NCI-H2029 treated with DMSO at 0.1 percent for 48 hours (cell line): ENCODE results near the gene C6orf47.

Experiments
- DNase-seq: peaks from one replicate; lab custom pipeline; 2025; lab: John Stamatoyannopoulos, UW

C6orf47 gene

DNA sequence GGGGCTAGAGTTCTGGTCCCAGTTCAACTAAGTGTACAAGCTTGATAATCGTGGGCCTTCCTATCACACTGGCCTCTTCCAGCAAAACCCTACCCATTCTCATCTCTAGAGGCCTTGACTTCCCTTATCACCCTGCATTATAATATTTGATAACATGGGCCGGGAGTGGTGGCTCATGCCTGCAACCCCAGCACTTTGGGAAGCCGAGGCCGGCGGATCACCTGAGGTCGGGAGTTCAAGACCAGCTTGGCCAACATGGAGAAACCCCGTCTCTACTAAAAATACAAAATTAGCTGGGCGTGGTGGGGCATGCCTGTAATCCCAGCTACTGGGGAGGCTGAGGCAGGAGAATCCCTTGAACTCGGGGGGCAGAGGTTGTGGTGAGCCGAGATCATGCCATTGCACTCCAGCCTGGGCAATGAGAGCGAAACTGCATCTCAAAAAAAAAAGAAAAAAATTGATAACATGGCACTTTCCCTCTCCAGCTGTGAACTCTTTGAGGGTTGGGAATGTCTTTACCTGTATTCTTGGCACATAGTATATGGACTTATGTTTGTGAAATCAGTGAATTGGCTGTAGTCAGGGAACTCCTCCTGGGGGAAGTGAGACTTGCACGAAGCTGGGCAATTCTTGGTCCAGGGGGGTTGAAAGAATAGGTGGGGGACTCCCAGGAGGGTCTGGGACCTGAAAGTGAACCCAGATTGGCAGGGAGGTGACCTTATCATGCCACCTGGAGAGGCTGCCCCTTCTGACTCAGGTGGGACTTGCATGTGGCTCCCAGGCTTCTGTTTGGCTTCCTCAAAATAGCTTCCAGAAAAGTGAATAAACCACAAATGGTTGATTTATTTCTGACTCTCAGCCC, 915 bp upstream of the C6orf47 start:
- DNase-seq, result no peak

DNA sequence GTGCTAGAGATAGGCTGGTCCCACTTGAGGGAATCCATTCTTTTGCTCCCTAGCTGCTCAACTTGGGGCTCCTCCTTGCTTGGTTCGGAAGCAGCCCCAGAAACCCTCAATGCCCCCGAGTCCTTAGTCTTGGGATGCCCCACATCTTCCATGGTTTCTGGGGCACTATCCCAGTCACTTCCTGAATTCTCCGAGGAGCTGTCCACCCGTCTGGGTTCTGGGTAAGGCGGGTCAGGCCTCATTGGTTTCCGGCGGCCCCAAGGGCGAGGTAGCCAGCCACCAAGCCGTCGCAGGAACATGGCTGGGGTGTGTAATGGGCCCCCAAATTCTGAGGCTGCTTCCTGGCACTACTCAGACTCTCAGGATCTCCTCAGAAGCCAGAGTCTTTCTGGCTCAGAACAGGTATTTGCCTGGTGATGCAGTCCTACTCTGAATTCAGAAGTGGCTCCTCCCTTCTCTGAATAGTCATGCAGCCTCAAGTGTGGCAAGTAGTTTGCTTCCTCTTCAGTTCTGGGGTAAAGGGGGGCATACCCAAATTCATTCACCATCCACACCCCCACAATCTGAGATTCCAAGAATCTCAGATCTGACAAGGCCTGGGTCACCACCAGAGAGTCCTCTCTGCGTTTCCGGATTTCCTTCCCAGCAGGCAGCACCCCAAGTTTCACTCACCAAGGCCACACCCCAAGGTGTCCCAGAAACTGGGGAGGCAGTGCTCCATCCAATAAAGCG, 763 bp downstream of the C6orf47 start:
- no peak for DNase-seq

DNA sequence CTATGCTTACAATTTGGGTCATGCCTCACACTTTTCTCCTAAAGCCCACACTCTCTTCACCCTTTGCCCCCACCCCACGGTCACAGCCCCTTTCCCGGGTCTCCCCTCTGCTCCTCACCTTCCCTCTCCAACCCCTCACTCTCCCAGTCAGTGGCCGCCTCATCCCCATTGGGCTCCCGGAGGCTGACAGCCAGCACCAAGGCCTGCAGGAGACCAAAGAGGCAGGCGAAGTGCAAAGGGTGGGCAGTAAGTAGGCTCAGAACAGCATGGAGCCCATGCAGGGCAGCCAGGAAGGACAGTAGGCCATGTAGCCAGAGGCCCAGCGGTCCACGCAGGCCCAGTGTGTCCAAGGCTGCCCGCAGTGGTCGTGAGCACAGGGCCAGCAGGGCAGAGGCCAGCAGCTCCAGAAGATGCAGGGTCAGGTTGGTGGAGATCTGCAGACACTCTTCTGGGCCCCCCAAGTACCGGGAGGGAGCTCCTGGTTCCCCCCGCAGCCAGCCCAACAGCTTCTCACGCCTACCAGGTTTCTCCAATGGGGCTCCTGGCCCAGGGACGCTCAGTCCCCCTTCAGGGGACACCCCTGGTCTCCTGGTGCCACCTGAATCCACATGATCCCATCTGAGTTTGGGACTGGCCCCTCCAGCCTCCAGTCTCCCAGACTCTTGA, 1.5 kb downstream of the C6orf47 start:
- no peak for DNase-seq

DNA sequence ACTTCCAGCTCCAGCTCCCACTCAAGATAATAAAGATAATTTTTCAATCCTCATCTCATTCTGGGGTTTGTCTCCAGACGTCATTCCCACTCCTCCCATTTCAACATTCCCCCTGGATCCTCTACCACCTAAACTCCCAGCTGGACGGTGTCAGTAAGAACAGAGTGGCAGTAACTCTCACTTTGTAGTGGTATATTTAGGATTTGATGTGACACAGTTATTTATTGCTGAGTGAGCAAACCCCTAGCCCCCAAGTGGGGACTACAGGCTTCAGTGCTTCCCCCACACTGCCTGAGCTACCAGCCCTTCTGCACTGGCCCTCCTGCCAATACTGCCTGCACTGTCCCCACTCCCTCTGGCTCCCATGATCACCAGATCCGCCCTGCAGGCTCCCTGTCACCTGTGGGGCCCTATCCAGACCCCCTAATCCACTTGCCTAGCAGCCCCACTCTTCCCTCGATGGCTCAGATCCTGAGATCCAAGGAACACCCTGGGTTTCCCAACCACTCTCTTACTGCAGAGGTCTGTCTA, 2.4 kb downstream of the C6orf47 start:
- no peak for DNase-seq

DNA sequence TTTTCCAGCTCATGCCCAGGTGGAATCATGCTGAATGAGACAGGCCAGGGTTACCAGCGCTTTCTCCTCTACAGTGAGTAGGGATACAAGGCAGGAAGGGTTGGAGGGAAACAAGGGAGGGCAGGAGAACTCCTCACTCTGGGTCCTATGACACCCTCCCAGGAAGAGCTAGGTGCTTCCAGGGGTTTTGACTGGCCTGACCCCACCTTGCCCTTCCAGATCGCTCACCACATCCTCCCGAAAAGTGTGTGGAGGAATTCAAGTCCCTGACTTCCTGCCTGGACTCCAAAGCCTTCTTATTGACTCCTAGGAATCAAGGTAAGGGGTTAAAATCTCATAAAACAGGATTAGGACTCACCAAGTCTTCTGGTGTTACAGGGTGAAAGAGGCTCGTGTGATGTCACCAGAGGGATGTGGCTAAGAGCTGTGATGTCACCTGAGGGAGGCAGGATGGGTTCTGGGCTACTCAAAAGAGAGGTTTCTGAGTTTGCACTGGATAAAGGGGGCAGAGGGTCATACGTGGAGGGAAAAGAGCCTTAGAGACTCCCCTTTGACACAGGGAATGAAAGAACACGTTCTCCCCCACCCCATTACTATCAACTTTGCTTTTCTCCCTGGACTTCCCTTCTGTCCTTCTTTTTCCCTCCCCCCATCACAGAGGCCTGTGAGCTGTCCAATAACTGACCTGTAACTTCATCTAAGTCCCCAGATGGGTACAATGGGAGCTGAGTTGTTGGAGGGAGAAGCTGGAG, 3.0 kb downstream of the C6orf47 start:
- no peak for DNase-seq

DNA sequence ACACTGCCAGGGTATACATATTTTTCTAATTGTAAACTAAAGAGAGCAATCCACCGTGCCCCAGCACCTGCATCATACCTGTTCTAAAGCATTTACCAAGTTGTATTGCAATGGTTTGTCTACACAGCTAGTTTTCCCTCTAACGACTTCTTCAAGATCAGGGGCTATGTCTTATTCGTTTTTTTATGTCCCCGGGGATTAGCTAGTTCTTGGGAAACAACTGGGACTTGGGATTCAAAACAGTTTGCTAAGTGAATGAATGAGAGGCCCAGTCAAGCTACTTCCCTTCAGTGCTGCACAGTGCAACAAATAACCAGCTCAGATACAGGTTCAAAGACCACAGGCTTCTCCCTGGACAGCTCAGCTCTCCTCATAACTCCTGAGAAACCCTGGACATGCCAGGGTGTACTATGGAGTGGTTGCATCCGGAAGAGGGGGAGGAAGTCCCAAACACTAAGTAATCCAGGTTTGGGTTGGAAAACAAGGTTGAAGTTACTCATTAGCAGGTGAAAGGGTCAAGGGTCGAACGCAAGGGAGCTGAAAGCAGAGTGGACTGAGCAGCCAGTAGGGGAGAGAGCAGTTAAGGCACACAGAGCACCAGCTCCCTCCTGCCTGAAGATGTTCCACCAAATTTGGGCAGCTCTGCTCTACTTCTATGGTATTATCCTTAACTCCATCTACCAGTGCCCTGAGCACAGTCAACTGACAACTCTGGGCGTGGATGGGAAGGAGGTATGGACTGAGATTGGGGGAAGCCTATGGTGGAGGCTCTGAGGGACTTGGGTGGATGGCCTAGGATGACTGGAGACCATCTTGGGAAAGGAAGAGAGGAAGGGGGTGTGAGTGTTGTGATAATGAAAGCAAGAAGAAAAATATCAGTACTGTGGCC, 5.0 kb downstream of the C6orf47 start, which contains the start of gene APOM:
Gene APOM, plus strand, starts transcription at position 546 of the 889 bp plus-strand sequence. Its CDS starts 73 bp downstream, at position 619.
- no peak for DNase-seq

DNA sequence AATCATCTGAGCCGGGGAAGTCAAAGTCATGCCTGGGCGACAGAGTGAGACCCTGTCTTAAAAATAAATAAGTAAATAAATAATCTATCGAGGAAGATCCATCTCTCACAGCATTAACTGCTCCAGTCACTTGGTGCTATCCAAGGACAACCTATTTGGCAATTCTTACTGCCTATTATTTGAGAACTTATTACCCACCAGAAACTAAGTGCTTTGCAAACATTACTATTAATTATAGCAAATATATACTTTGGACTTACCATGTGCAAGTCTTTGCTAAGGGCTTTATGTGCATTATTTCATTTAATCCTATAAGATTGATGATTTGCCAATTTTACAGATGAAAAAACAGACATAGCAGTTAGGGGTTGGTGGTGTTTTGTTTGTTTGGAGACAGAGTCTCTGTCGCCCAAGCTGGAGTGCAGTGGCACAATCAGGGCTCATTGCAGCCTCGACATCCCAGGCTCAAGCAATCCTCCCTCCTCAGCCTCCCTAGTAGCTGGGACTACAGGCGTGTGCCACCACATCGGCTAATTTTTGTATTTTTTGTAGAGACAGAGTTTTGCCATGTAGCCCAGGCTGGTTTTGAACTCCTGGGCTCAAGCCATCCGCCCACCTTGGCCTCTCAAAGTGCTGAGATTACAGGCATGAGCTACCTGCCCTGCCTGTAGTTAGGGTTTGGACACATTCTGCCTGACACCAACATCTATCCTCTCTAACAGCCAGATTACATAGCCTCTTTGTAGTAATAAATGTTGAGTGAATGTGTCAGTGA, 5.8 kb downstream of the C6orf47 start:
- DNase-seq, result no peak

DNA sequence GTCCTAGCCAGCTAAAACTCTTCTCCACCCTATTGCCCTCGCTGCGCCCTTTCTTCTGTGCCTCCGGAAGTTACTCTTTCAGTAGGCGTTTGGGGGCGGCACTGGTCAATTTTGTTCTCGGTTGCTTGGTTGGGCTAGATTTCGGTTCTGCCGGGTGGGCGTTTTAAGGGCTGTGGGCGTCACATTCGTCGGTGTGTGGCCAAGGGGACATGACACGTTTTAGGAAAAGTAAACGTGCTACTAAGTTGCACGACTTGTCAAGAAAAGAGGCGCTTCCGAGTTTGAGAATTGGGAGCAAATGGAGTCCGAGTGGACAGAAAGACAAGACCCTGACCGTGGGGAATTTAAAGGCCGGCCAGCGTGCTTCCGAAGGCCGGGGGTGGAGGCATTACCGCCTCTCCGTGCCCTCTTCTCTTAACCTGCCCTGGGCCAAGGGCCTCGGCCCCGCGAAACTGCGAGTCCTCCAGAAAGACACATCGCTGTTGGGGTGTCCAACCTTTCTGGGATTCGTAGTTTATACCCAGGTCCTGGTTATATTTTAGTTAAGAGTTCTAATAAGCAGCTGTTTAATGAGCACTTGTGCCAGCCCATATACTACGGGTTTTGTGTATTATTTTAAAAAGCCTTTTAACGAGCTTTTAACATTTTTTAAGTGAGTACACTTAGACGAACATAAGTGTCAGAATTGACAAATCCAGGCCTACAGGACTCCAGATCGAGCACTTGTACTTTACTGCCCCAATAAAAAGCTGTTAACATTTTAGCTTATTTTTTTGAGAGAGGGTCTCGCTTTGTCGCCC, 7.5 kb downstream of the C6orf47 start:
- DNase-seq, result no peak

DNA sequence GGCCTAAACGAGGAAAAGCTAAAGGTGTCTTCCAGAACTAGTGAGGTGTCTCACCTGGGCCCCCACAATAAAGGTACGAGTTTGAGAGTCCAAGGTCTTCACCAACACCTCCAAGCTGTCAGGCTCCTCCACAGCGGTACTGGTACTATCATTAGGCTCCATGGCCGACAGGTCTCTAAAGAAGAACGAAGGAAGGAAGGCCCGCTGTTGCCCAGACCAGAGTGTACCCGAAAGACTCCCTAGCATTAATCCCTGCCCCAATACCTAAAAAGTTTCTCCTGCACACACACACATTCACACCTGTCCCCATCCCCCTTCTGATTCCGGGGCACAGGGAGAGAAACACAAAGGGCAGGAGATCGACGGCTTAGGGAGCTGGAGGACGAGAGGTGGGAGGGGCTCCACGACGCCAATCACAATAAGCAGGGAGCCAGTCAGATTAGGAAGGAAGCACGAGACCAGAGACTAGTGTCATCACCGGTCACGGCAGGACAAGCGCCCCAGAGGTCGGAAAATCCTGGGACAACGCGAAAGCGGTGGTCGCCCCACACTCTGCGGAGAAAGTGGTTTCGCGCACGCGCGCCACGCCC, 8.9 kb downstream of the C6orf47 start:
- DNase-seq, result peak; percentile 74

DNA sequence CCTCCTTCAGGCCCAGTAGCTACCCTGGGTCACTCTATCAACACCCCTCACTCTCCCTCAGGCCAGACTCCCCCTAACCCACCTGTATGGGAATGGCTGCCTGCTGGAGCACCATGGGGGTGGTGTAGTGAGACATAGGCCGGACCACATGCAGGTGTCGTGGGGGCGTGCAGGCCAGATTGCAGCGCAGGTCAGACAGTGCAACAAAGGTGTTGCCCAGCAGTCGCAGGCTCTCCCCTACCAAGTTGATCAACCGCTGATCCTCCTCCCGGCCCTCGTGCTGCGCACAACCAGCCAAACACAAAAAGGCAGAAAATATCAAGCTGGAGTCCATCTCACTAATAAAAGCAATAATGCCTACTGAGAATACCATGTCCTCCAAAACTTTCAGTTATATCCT, 15.3 kb downstream of the C6orf47 start:
- no peak for DNase-seq

DNA sequence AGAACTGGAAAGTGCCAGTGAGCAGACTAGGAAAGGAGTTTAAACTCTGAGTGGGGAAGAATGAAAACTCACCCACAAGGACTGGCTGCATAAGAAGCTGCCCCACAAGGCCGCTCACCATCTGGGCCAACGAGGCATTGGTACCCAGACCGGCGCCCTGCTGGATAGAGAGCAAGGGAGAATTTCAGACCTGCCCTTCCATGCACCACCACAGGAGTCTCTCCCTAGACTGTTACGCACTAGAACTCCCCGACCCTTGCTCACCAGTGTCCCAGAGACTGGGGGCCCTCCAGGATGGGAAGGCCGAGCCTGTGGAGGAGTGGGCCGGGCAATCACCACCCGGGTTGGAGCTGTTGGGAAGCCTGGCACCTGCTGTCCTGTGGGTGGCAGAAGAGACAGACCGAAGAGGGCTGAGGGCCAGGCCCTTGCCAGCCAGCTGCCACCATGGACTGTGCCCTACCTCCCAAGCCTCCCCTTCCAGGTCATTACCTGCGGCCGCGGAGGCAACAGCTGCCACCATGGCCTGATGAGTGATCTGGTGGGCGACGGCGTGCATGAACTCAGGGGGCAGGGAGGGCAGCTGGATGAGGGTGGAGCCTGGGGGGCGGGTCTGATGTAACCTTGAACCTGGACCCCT, 16.6 kb downstream of the C6orf47 start:
- no peak for DNase-seq

DNA sequence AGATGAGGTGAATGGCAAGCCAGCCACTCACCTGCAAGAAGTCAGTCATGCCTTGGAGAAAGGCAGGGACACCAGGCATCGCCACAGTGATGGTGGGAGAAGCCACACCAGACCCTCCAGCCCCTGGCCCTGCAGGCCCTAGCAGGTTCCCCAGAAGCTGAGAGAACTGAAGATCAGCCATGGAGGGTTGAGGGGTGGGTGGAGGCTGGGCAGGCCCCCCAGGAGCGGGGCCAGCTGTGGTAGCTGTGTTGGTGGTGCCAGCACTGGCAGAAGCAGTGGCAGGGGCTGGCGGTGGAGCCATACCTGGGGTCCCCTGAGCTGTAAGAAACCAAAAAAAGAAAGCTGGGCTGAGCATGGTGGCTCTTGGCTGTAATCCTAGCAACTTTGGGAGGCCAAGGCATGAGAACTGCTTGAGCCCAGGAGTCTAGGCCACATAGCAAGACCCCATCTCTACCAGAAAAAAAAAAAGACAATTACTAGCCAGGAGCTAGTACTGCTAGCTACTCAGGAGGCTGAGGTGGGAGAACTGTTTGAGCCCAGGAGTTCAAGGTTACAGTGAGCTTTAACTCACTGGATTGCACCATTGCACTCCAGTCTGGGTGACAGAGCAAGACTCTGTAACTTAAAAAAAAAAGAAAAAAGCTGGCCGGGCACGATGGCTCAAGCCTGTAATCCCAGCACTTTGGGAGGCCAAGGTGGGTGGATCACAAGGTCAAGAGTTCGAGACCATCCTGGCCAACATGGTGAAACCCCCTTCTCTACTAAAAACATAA, 17.6 kb downstream of the C6orf47 start:
- no peak for DNase-seq

DNA sequence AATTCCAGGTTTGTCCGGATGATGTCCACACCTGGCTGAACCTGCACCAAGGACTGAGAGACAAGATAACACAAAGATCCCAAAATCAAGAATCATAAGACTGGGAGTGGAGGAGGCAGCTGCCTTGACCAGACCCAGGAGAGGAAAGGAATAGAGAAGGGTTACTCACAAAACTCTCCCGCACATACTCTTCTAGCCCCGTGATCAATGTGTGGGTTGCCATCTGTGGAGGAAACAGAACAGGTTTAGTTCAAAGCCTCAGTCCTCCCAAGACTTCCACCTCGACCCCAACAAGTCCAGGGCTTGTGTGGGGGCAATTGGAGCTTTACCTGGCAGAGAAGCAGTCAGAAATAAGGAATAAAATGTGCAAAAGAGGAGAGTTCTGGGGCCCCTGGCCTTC, 19.2 kb downstream of the C6orf47 start:
- no peak for DNase-seq

DNA sequence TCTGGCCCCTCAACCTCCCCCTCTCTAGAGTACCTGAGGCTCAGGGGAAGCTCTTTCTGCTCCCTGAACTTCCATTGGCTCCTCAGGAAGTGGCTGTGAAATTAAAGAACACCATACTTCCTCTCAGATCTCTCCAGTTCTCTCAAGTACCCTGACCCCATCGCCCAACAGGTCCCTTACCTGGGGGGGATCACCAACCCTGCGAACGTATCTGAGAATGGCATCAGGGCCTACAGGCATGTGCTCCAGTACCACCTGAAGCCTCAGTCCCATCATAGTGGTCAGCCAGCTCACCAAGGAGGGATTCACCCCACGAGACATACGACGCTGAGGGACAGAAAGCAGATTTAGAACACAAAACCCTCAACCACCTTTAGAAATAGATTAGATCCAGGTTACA, 20.0 kb downstream of the C6orf47 start:
- DNase-seq, result no peak

DNA sequence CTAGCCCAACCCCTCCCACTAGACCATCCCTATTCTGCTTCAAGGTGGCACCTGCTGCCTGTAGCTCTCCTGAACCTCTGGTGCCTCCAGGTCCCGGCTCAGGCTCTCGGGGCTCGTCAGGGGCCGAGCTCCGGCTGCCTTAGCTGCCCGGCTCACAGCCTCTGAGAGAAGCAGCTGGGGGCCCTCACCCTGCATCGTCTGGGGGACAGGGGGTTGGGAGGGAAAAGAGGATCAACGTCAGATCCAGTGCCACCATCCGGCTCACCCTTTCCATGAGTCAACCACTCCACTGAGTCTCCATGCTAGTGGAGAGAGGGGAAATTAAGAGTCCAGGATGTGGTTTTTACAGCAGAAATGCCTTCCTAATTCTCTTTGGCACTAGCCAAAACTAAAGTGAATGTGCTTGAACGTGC, 21.1 kb downstream of the C6orf47 start:
- DNase-seq, result no peak

DNA sequence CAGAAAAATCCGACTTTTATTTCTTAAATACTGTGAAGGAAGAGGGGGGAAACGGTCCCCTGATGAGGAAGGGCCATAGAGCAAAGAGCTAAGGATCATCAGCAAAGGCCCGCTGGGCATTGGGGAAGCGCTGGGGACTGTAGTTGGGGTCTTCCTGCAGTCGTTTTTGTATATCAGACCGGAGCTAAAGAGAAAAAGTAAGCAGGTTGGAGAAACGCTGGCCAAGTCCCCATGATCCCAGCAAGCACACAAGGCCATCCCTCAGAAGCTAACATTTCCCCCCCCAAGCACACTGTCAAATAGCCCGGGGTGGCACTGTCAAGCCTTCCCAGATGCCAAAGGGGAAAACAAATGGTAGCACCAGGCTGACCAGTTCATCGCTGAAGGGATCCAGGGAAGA, 21.5 kb downstream of the C6orf47 start:
- no peak for DNase-seq
